Measurements from ENCODE around the gene EFNB3. TPM values are rescaled to one million over a fixed set of nuclear protein-coding genes. Genes with fewer than 3 reads are reported as not detected.

The EFNB3 gene
- polyA plus RNA-seq, 1 of the 3 experiments (the other 2 are of a cell fraction), result 26.1 TPM

DNA sequence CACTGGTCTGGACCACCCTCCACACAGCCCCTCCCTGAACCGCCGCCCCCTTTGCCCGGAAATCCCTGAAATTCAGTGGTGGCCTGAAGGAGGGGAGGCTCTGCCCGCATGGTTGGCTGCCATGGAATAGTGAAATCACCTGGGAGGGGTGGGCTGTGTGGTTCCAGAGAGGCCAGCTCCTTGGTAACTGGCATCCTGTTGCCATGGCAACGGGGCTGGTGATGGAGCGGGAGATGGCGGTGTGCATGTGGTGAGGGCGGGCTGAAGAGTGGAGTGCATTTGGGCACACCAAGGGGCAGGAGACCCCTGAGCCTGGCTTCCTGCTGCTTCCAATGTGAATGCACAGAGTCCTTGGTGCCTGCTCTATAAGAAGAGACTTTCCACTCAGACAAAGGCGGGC is 2.4 kb downstream of the EFNB3 start:
- H3K9ac ChIP-seq, result no peak overlapping the region
- WGBS (ENCODE audit: low lambda C conversion rate), result 67% methylated on average over 8 of the region's 9 CpGs
- no peak overlapping the region for H3K4me3 ChIP-seq (ENCODE audit: low read depth in 2 of 2, low read length in 1 of 2)
- H4K20me1 ChIP-seq (ENCODE audit: insufficient read depth), result no peaks in the 10 kb centered on the region
- TF ChIP-seq, protein P1, sequence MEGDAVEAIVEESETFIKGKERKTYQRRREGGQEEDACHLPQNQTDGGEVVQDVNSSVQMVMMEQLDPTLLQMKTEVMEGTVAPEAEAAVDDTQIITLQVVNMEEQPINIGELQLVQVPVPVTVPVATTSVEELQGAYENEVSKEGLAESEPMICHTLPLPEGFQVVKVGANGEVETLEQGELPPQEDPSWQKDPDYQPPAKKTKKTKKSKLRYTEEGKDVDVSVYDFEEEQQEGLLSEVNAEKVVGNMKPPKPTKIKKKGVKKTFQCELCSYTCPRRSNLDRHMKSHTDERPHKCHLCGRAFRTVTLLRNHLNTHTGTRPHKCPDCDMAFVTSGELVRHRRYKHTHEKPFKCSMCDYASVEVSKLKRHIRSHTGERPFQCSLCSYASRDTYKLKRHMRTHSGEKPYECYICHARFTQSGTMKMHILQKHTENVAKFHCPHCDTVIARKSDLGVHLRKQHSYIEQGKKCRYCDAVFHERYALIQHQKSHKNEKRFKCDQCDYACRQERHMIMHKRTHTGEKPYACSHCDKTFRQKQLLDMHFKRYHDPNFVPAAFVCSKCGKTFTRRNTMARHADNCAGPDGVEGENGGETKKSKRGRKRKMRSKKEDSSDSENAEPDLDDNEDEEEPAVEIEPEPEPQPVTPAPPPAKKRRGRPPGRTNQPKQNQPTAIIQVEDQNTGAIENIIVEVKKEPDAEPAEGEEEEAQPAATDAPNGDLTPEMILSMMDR (IDR thresholded peaks at IDR 0.05), result no peak
- TF ChIP-seq FOSL2 (IDR thresholded peaks at IDR 0.05; ENCODE audit: borderline replicate concordance, low read depth), result no peak
- TF ChIP-seq POLR2AphosphoS5 (IDR thresholded peaks at IDR 0.05; ENCODE audit: low read depth, low read length), result no peak
- no peak for TF ChIP-seq CHD2 (IDR thresholded peaks at IDR 0.05; ENCODE audit: low read length, partially characterized antibody)
- no peak for TF ChIP-seq MXI1 (IDR thresholded peaks at IDR 0.05; ENCODE audit: low read depth, low read length)
- TF ChIP-seq TCF12 (IDR thresholded peaks at IDR 0.05), result no peak
- TF ChIP-seq, protein P2, sequence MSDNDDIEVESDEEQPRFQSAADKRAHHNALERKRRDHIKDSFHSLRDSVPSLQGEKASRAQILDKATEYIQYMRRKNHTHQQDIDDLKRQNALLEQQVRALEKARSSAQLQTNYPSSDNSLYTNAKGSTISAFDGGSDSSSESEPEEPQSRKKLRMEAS (IDR thresholded peaks at IDR 0.05; ENCODE audit: low read depth), result no peak
- no peak for TF ChIP-seq FOXM1 (IDR thresholded peaks at IDR 0.05; ENCODE audit: low read depth)
- no peak for TF ChIP-seq RXRA (IDR thresholded peaks at IDR 0.05; ENCODE audit: borderline replicate concordance, low read depth)
- no peak for TF ChIP-seq SIN3A (IDR thresholded peaks at IDR 0.05; ENCODE audit: borderline replicate concordance, low read depth, low read length)
- TF ChIP-seq, protein P3, sequence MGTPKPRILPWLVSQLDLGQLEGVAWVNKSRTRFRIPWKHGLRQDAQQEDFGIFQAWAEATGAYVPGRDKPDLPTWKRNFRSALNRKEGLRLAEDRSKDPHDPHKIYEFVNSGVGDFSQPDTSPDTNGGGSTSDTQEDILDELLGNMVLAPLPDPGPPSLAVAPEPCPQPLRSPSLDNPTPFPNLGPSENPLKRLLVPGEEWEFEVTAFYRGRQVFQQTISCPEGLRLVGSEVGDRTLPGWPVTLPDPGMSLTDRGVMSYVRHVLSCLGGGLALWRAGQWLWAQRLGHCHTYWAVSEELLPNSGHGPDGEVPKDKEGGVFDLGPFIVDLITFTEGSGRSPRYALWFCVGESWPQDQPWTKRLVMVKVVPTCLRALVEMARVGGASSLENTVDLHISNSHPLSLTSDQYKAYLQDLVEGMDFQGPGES (IDR thresholded peaks at IDR 0.05; ENCODE audit: low read depth, low read length), result no peak
- no peak for TF ChIP-seq ELF1 (IDR thresholded peaks at IDR 0.05)
- TF ChIP-seq, protein P4, sequence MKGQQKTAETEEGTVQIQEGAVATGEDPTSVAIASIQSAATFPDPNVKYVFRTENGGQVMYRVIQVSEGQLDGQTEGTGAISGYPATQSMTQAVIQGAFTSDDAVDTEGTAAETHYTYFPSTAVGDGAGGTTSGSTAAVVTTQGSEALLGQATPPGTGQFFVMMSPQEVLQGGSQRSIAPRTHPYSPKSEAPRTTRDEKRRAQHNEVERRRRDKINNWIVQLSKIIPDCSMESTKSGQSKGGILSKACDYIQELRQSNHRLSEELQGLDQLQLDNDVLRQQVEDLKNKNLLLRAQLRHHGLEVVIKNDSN (IDR thresholded peaks at IDR 0.05; ENCODE audit: borderline replicate concordance, low read depth), result no peak
- TF ChIP-seq, protein P5, sequence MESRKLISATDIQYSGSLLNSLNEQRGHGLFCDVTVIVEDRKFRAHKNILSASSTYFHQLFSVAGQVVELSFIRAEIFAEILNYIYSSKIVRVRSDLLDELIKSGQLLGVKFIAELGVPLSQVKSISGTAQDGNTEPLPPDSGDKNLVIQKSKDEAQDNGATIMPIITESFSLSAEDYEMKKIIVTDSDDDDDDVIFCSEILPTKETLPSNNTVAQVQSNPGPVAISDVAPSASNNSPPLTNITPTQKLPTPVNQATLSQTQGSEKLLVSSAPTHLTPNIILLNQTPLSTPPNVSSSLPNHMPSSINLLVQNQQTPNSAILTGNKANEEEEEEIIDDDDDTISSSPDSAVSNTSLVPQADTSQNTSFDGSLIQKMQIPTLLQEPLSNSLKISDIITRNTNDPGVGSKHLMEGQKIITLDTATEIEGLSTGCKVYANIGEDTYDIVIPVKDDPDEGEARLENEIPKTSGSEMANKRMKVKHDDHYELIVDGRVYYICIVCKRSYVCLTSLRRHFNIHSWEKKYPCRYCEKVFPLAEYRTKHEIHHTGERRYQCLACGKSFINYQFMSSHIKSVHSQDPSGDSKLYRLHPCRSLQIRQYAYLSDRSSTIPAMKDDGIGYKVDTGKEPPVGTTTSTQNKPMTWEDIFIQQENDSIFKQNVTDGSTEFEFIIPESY (IDR thresholded peaks at IDR 0.05; ENCODE audit: borderline replicate concordance, low read depth), result no peak
- ChIA-PET CTCF (interaction anchor here (0.5 to 8.4 kb wide), 5 partner anchors 9 to 147 kb away, joined by 3 to 85 read pairs (median 6); partner anchors contain the start of genes DNAH2, TP53 and WRAP53), POLR2A (interaction anchor here (3.8 to 6.6 kb wide), 2 partner anchors 10 to 21 kb away, joined by 38 to 53 read pairs; partner anchors contain the start of genes DNAH2, TP53 and WRAP53)
- no peaks in the 10 kb centered on the region for H3F3A ChIP-seq (replicated peaks; ENCODE audit: insufficient read depth)
- H3K27me3 ChIP-seq (ENCODE audit: insufficient read depth), result no peaks in the 10 kb centered on the region
- H2AFZ ChIP-seq (ENCODE audit: low read depth), result no peak overlapping the region
- H3K79me2 ChIP-seq (ENCODE audit: insufficient read depth), result no peaks in the 10 kb centered on the region
- no peak overlapping the region for H3K4me2 ChIP-seq
- no peak overlapping the region for H3K27ac ChIP-seq (ENCODE audit: low read depth in 2 of 2, low read length in 1 of 2)
- peaks cover 9 to 43% of the 10 kb centered on the region in 2 experiments for H3K4me1 ChIP-seq (ENCODE audit: control insufficient read depth in 1 of 2, insufficient read depth in 2 of 2, low read depth in 1 of 2, low read length in 1 of 2)
- H3K9me3 ChIP-seq, result no peaks in the 10 kb centered on the region
- H3K9me2 ChIP-seq, result no peaks in the 10 kb centered on the region
- DNase-seq, result peak; percentile 74
- peaks cover 0 to 2% of the 10 kb centered on the region in 2 experiments for H3K36me3 ChIP-seq (replicated peaks in 1 of 2; ENCODE audit: control insufficient read depth in 1 of 2, insufficient read depth in 2 of 2, low read length in 1 of 2)

Measured in SK-N-SH (cell line).